CD4-positive, alpha-beta T cell treated with Interleukin-6 for 4 hours (primary cell): ENCODE results near the gene TK2.
"Not testable (repeated sequence)": the region's sequence is repeated elsewhere in the genome, so short reads cannot be mapped to it uniquely, and the experiment has no call there.

Source experiments
- DNase-seq: peaks from one replicate; pipeline ENCODE4 v3.0.0-alpha.2; 2020; ENCODE audit warnings: mixed read lengths

The TK2 gene

GRCh38 chr16:66519482-66520373, 30.2 kb downstream of the TK2 start:
- no peak for DNase-seq

- DNase-seq: no peak
Measured at GRCh38 chr16:66517586-66518263, 32.2 kb downstream of the TK2 start.

GRCh38 chr16:66516808-66517585, 32.9 kb downstream of the TK2 start:
- DNase-seq: peak; percentile 93

- DNase-seq: no peak
Measured at GRCh38 chr16:66516509-66516807, 33.5 kb downstream of the TK2 start.

- DNase-seq: peak; percentile 42
Measured at GRCh38 chr16:66515596-66516508, 34.1 kb downstream of the TK2 start.

GRCh38 chr16:66514980-66515595, 34.8 kb downstream of the TK2 start:
- DNase-seq: not testable (repeated sequence)

GRCh38 chr16:66514391-66514790, 35.5 kb downstream of the TK2 start:
- DNase-seq: not testable (repeated sequence)

- no peak for DNase-seq
Measured at GRCh38 chr16:66513111-66513723, 36.7 kb downstream of the TK2 start.

GRCh38 chr16:66512272-66513110, 37.4 kb downstream of the TK2 start:
- DNase-seq: no peak

- peak; percentile 52 for DNase-seq
Measured at GRCh38 chr16:66511602-66512271, 38.2 kb downstream of the TK2 start.

- DNase-seq: no peak
Measured at GRCh38 chr16:66510711-66511601, 39.0 kb downstream of the TK2 start.

GRCh38 chr16:66510298-66510697, 39.6 kb downstream of the TK2 start:
- no peak for DNase-seq

- no peak for DNase-seq
Measured at GRCh38 chr16:66509576-66509975, 40.3 kb downstream of the TK2 start.

- no peak for DNase-seq
Measured at GRCh38 chr16:66508914-66509496, 40.9 kb downstream of the TK2 start.

- no peak for DNase-seq
Measured at GRCh38 chr16:66508248-66508913, 41.5 kb downstream of the TK2 start.

GRCh38 chr16:66507731-66508239, 42.1 kb downstream of the TK2 start:
- DNase-seq: no peak

GRCh38 chr16:66503612-66504011, 46.3 kb downstream of the TK2 start:
- no peak for DNase-seq

- no peak for DNase-seq
Measured at GRCh38 chr16:66503030-66503429, 46.9 kb downstream of the TK2 start.
